Stimulated activated CD4-positive, alpha-beta T cell treated with anti-CD3 and anti-CD28 coated beads, Interleukin-15, amount 100 ng/mL, for 48 hours (primary cell): ENCODE measurements around the gene PGBD5.
A peak's percentile ranks its signal among the peaks of the same experiment; 100 is the strongest.

Experiments used
- DNase-seq, 2 donors: peaks; one replicate each; pipeline ENCODE4 v3.0.0-alpha.2; 2020; ENCODE audit warnings: low read depth in 2 of 2

Gene PGBD5

GRCh38 chr1:230326971-230327891, 98.9 kb downstream of the PGBD5 start:
- no peak for DNase-seq

DNA sequence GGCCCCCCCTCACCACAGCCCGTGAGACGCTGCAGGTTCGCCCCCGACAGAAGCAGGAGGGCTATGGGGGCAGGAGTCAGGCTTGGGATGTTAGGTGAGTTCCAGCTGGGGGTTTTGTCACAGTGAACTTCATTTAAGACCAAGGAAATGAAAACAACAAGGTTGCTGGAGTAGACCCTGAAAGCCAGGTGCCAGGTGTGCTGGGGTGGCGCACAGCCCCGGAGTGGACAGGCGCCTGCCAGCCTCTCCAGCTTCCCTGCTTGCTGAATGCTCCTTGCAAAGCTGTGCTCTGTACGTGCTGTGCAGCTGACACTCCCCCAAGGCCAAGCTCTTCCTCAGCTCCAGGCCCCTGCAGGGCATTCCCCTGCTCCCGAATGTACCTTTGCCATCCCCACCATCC, 102.4 kb downstream of the PGBD5 start:
- no peak for DNase-seq

DNA sequence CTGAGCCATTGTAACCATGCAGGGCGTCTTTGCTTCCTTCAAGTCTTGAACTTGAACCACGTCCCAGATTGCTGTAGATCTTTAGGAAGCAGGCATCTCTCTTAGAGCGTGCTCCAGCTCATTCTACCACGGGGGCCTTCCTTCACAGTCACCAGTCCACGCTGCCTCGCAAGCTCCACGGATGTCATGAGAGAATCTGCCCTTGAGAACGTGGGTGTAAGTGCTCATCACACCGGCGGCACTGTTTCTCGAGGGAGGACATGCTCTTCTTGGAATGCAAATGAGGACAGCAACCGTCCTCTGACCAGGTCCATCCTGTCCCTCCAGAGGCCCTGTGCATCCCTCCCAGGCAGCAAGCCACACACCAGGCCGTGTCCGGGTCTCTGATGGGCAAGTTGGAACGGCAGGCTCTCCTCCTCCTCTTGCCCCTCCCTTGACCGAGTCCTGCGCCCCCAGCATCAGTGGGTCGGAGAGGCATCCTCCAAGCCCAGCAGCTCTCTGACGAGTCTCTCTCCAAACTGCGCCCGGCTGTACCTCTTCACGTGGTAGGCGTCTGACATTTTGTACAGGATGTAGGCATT, 103.1 kb downstream of the PGBD5 start:
- DNase-seq: no peak

GRCh38 chr1:230322421-230322756, 103.7 kb downstream of the PGBD5 start:
- DNase-seq: no peak

- DNase-seq: no peak
Measured at GRCh38 chr1:230321741-230322420, 104.3 kb downstream of the PGBD5 start.

DNA sequence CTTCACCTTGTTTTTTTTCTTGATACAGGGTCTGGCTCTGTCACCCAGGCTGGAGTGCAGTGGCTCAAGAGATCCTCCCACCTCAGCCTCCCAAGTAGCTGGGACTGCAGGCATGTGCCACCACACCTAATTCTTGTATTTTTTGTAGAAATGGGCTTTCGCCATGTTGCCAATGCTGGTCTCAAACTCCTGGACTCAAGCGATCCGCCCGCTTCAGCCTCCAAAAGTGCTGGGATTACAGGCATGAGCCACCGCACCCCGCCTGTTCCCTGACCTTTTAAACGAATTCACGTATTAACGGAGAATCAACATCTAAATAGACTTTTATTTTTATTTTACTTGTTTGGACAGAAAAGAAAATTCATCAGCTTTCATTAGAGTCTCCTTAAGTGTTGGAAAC, 104.8 kb downstream of the PGBD5 start:
- DNase-seq: no peak

DNA sequence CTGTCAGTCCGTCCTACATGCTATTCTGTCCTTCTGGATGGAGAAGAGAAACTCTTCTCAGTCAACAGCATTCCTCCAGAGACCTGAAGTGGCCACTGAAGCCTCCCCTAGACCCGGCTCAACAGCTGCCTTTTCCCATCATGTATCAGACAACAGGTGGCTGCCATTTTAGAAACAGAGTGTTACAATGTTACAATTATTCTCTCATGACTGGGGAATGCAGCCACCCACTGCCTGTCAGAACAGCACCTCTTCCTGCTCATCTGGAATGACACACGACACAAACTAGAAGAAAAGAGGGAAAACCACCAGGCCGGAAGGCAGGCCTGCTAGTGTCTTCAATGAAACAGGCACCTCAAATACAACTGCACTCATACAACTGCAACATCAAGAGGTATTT, 105.3 kb downstream of the PGBD5 start:
- no peak for DNase-seq

DNA sequence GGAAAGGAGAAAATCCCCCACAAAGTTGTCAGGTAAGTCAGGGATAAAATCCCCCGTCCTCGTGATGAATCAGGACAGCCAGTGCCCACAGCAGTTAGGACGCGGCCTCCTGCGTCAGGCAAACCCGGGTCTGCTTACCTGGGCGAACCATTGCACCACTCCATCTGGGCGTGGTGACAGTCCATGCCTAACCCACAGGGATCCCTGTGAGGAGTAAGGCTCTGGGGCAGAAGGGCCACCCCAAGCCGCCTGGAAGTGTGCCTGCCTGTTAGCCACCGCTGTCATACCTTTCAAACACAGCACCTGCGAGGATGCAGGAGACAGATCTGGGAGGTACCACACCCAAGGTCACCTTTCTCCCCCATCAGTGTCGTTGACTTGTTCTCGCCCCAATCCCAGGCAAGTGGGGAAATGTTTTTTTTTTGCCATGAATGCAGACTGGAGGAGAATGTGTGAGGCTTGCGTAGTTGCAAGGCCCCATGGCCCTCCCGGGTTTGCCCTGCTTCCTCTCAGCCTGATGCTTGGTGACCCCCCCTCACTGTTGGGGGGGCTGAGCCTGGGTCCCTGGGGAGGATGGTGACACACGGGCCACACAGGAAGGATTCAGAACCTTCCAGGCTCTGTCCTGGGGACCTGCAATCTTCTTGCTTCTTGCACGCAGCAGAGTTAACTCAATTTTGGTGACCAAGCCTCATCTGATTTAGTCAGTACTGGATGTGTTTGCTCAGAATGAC, 107.0 kb downstream of the PGBD5 start:
- no peak for DNase-seq

GRCh38 chr1:230317823-230318819, 108.0 kb downstream of the PGBD5 start:
- DNase-seq: no peak

GRCh38 chr1:230316864-230317745, 109.0 kb downstream of the PGBD5 start:
- DNase-seq: no peak

DNA sequence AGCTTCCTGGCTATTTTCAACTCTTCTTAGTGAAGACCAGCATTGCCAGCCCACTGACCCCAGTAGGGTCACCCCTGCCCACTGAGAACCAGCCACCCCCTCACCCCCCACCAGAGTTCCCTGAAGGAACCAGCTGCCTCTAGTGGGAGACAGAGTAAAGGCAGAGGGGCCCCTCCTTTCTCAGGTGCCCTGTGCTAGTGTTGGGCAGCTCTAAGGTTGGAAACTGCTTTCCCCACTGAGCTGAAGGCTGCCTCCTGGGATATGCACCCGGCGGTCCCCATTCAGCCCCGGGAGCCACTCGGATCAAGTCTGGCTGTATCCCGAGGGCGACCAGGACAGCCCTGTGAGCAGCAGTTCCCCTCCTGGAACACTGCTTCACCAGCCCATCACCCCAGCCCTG, 111.0 kb downstream of the PGBD5 start:
- no peak for DNase-seq

DNA sequence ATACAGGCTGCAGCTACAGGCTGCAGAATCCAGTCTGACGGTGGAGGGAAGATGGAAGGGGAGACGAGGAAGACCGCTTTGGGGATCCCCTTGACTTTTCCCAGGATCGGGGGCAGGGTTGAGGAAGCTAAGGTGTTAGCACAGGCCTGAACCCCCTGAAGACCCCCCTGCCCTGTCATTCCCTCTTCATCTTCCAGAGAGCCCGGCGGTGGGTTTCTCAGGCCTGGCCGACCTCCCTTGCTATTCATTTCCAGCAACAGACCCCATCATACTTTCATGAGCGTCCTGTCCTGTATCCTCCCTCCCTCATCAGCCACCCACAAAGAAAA, 112.0 kb downstream of the PGBD5 start:
- DNase-seq: no peak

GRCh38 chr1:230313453-230314141, 112.5 kb downstream of the PGBD5 start:
- DNase-seq: no peak

- no peak for DNase-seq
Measured at GRCh38 chr1:230312676-230313075, 113.5 kb downstream of the PGBD5 start.

GRCh38 chr1:230310381-230311163, 115.6 kb downstream of the PGBD5 start:
- DNase-seq: peak in 1 of 2 donors; percentile 41

DNA sequence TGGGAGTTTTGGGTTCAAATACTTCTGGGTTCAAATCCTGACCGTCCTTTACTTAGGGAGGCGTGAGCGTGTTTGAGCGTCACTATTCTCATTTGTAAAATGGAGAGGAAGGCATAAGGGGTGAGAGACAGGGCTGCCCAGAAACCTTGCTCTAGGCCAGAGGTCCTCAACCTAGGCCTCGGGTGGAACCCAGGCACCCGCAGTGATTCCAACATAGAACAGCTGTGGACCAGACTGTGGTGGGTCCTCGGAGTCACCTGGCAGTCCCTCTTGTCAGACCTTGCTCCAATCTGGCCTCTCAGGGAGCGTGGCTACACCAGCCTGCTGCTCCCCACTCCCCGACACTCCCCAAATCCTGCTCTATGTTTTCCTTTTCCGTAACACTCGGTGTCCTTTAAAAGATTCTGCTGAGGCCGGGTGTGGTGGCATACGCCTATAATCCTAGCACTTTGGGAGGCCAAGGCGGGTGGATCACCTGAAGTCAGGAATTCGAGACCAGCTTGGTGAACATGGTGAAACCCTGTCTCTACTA, 116.4 kb downstream of the PGBD5 start:
- no peak for DNase-seq

DNA sequence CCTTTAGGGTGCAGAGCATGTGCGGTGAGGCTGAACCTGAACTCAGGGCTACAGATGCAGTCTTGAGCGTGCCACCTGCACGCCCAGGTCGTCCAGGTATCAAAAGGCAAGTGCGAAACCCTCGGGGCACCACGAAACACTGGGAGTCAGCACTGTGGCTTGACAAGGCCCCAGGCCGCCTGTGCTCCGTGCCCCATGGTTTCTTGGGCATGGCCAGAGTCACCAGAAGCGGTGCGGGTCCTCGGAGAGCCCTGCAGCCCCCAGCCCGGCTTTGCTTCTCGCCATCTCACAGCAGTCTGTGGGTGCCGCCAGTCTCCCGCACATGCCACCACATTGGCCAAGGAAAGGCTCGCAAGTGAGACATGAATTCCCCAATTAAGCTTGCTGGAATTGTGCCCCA, 117.3 kb downstream of the PGBD5 start:
- DNase-seq: no peak

DNA sequence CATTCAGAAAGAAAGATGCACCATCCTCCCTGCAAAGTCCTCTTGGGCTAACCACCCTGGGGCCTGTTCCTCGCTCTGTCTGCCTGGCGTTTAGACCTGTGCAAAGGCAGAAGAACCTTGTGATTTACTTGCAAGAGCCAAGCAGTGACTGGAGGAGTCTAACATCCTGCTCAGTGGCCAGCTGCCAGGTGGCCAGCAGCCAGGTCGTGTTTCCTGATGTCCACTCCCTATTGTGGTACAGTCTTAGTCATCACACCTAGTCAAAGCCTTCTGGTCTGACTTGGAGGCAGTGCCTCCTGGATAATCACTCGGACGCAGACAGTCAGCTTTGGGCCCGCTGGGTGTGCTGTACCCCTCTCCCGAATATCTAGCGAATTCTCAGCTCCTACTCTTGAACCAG, 118.1 kb downstream of the PGBD5 start:
- DNase-seq: no peak
